ENCODE data around the gene ST14.

DNA sequence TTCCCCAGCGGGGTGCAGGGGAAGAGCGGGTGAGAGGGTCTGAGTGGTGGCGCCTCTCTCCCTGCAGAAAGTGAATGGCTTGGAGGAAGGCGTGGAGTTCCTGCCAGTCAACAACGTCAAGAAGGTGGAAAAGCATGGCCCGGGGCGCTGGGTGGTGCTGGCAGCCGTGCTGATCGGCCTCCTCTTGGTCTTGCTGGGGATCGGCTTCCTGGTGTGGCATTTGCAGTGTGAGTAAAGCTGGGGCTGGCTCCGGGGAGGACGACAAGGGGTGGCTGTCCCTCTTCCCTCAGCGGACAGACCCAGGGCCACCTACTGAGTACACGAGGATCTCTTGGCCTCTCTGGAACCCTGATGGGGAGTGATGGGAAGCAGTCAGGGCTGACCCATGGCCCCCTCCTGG lies 28.5 kb downstream of the ST14 start:
- TF ChIP-seq POLR2AphosphoS5 (IDR thresholded peaks at IDR 0.05) (no peak), POLR2A (IDR thresholded peaks at IDR 0.05) (no peak)
